HT1080 (cell line): ENCODE data around the gene CPED1. TPM values are rescaled to one million over a fixed set of nuclear protein-coding genes. Genes with fewer than 3 reads are reported as not detected.

ENCODE experiments used
- DNase-seq: peaks from one replicate; pipeline ENCODE4 v3.0.0-alpha.2; 2015; ENCODE audit warnings: low read depth
- small RNA-seq: library from RNA; depleted of rRNA; stranded (forward); fragments of <200 nt; gene quantifications from one replicate; pipeline ENCODE3, GENCODE V24; 2014
- total RNA-seq: library from RNA; depleted of rRNA; stranded (reverse); fragments of >200 nt; shearing (Covaris generic); gene quantifications from 2 replicates; pipeline ENCODE4 v1.2.3, GENCODE V29; 2014; rRNA removed

Gene CPED1
- total RNA-seq, 1 experiment from 2014 or later, result 18.1 TPM

DNA sequence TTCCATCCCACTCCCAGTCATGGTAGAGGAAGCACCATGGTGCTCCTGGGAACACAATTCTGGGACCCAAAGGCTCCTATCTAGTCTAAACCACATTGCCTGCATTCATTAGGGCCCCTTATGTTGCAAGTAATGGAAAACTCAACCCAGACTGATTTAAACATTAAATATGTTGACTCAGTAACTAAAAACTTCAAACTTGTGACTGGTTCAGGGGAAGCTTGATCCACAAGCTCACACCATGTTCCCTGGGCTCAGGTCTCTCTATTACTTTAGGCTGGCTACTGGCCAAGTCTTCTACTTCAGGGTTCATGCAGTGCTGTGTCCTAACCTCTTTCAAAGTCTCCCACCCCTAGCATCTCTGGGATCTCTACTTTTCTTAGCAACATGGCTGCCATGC, 353.4 kb downstream of the CPED1 start:
- DNase-seq, result no peak

DNA sequence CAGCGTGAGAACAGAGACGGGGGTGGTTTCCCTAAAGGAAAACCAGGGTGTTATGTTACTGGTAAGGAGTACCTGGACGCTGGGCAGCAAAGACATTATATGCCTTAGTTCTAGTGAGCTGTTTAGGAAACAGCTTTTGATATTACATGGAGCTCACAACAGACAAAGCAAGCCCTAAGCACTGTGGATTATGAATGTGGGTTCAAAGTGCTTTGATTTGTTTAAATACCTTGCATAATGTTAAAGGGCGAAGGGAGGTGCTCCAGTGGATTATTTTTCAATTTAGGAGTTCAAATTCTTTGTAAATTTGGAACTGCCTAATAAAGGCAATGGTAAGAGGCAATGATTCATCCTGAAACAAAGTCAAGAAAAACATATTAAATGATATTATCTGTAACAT, 354.1 kb downstream of the CPED1 start:
- no peak for DNase-seq

GRCh38 chr7:121343302-121343701, 354.8 kb downstream of the CPED1 start:
- DNase-seq, result no peak

DNA sequence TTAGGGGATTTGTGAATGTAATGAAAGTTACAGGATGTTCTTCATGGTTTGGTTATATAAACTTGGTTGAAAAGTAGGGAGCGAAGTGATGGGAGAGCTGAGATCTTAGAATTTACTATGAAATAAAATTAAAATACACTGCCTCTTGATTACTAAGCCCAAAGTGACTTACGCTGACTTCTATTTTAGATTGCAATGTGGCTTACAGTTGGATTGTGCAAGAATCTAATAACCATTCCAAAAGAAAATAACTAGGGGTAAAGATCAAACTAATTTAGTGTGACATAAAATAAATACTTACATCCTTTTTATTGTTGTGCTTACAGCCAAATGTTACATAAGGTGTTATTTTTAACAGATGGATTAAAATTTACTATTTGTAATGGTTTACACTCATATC, 355.6 kb downstream of the CPED1 start:
- no peak for DNase-seq

DNA sequence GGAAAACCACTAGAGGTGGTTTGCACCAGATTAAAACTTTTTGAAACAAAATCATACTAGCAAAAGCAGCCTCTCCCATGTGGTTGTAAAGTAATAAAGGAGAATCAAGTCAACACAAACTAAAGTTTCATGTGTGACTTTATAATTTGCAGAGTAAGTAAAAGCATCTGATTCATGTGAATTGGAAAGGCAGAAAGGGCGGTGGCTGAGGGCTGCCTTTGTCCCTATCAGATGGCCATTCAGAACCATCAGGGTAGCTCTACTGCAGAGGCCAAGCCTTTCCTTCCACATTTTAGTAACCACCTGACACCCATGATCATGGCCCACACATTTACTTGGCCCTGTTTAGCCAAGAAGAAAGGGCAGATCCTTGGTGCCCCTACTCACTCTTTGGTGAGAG, 356.0 kb downstream of the CPED1 start:
- DNase-seq, result no peak

Small RNA genes lying within 50 kb of the gene (small RNA-seq; reads per million reads assigned to genes)
- gene HMGN1P18, result not detected
- gene RNA5SP240, result not detected
- 0.07 reads per million for gene RNA5SP241
- not detected for gene RNU6-517P

Other genes starting within 250 kb of the CPED1 start
- gene TSPAN12, start 130.6 kb upstream of the CPED1 start, total RNA-seq, result 5.9 and 7.4 TPM in 2 replicates
- 16.5 and 17.4 TPM in 2 replicates for gene ING3, start 37.9 kb upstream of the CPED1 start, total RNA-seq